GM12878 (cell line): ENCODE data around the gene CDK4. TPM values are rescaled to one million over a fixed set of nuclear protein-coding genes. Genes with fewer than 3 reads are reported as not detected.

Source experiments
- ATAC-seq: fragments of 200-7000 bp; cut with Tn5 transposase; 3 replicates; pipeline ENCODE4 v1.9.1; 2020; ENCODE audit warnings: mild to moderate bottlenecking, moderate library complexity
- BruUV-seq: library from RNA; stranded (reverse); fragments of 400-500 nt; replicated peaks from 2 replicates; lab custom pipeline; 2021; lab: Mats Ljungman, UMichigan
- CTCF ChIA-PET: fragments of 300-600 bp; sonication (Branson Sonifier 250); formaldehyde crosslinking; extraction: SDS; loops from one replicate; lab custom pipeline; 2021; ENCODE audit warnings: inconsistent platforms; lab: Yijun Ruan, JAX
- POLR2A ChIA-PET: fragments of 350-600 bp; formaldehyde crosslinking; extraction: SDS; loops from one replicate; lab custom pipeline; 2021; ENCODE audit warnings: inconsistent platforms; lab: Charles Lee
- RAD21 ChIA-PET: fragments of 300-600 bp; sonication (Branson Sonifier 250); formaldehyde crosslinking; loops from one replicate; lab custom pipeline; 2023; ENCODE audit warnings: antibody characterized with exemption; ENCODE audit not compliant: unreplicated experiment; lab: Charles Lee
- SMC1A ChIA-PET: fragments of 300-600 bp; sonication (Branson Sonifier 250); formaldehyde crosslinking; loops from one replicate; lab custom pipeline; 2023; ENCODE audit not compliant: unreplicated experiment, uncharacterized antibody; lab: Charles Lee
- DNase-seq: peaks from one replicate; pipeline ENCODE4 v3.0.0-alpha.2; 2011; ENCODE audit warnings: low read depth, low spot score
- FAIRE-seq: peaks from 3 replicates; lab custom pipeline; 2011; peaks lifted over from hg19 to GRCh38; lab: Jason Lieb, UNC
- H2AFZ ChIP-seq: 2 replicates; pipeline ENCODE4 v1.6.0; 2011; ENCODE audit warnings: low read depth, low read length, control low read depth; ENCODE audit not compliant: control insufficient read depth
- H3K27ac ChIP-seq: 2 replicates; pipeline ENCODE4 v1.5.1; 2011; ENCODE audit warnings: control low read depth; ENCODE audit not compliant: control insufficient read depth, insufficient read depth
- H3K27me3 ChIP-seq, 2 experiments: replicated peaks in 1 of 2; 2 replicates each; pipeline versions ENCODE4 v1.6.0 to v1.6.1; 2011; ENCODE audit warnings: low read length in 1 of 2; ENCODE audit not compliant: control insufficient read depth in 2 of 2, insufficient read depth in 2 of 2
- H3K36me3 ChIP-seq, 2 experiments: 2 replicates each; pipeline ENCODE4 v1.5.1; 2011; ENCODE audit warnings: low read length in 1 of 2; ENCODE audit not compliant: control insufficient read depth in 2 of 2, insufficient read depth in 2 of 2
- H3K4me1 ChIP-seq: 2 replicates; pipeline ENCODE4 v1.6.1; 2011; ENCODE audit warnings: mild to moderate bottlenecking, low read length, moderate library complexity, mixed read lengths; ENCODE audit not compliant: control insufficient read depth, insufficient read depth
- H3K4me2 ChIP-seq: 2 replicates; pipeline ENCODE4 v1.6.0; 2011; ENCODE audit warnings: control low read depth; ENCODE audit not compliant: control insufficient read depth, insufficient read depth
- H3K4me3 ChIP-seq: fragments of 200-600 bp; sonication (generic); 2 replicates; pipeline ENCODE4 v1.5.1; 2016
- H3K79me2 ChIP-seq: 2 replicates; pipeline ENCODE4 v1.6.0; 2011; ENCODE audit warnings: low read length; ENCODE audit not compliant: control insufficient read depth, insufficient read depth
- H3K9ac ChIP-seq: 2 replicates; pipeline ENCODE4 v1.8.0; 2011; ENCODE audit warnings: low read length, control low read depth, mixed read lengths; ENCODE audit not compliant: control insufficient read depth, insufficient read depth
- H3K9me3 ChIP-seq: replicated peaks from 3 replicates; pipeline ENCODE4 v1.5.1; 2011; ENCODE audit warnings: mild to moderate bottlenecking, low read length; ENCODE audit not compliant: control insufficient read depth, insufficient read depth
- H4K20me1 ChIP-seq: 2 replicates; pipeline ENCODE4 v1.6.0; 2011; ENCODE audit not compliant: control insufficient read depth, insufficient read depth
- CHD1 ChIP-seq: IDR thresholded peaks from 2 replicates; pipeline ENCODE4 v1.6.1; 2012; ENCODE audit warnings: low read depth, low read length, improper control_type of control experiment
- E2F8 ChIP-seq: fragments of 450-650 bp; IDR thresholded peaks from 2 replicates; pipeline ENCODE4 v1.6.1; 2018; ENCODE audit warnings: mild to moderate bottlenecking, low read depth, moderate library complexity; ENCODE audit not compliant: partially characterized antibody
- EZH2 ChIP-seq: IDR thresholded peaks from 2 replicates; pipeline ENCODE4 v1.6.1; 2012; ENCODE audit warnings: low read depth, mild to moderate bottlenecking, control low read depth, inconsistent platforms, low read length, borderline replicate concordance; ENCODE audit not compliant: control insufficient read depth
- FOS ChIP-seq: IDR thresholded peaks from 3 replicates; pipeline ENCODE4 v1.6.1; 2011; ENCODE audit warnings: borderline replicate concordance; ENCODE audit not compliant: insufficient read length; ENCODE audit errors: extremely low read depth
- FOXM1 ChIP-seq: IDR thresholded peaks from 2 replicates; pipeline ENCODE4 v1.6.1; 2012; ENCODE audit warnings: low read depth, mild to moderate bottlenecking, inconsistent platforms, low read length, moderate library complexity
- KAT2A ChIP-seq: conservative IDR thresholded peaks from 2 replicates; pipeline ENCODE4 v1.6.1; 2011; ENCODE audit warnings: low read depth, low read length; ENCODE audit not compliant: control insufficient read depth
- NFYB ChIP-seq: IDR thresholded peaks from 2 replicates; pipeline ENCODE4 v1.6.1; 2011; ENCODE audit warnings: low read depth, mild to moderate bottlenecking, low read length, improper control_type of control experiment, moderate library complexity; ENCODE audit not compliant: insufficient read depth
- PRDM15 ChIP-seq: fragments of 450-650 bp; formaldehyde crosslinking; IDR thresholded peaks from 2 replicates; pipeline ENCODE4 v1.4.0; 2020; ENCODE audit warnings: mild to moderate bottlenecking, moderate library complexity
- RCOR1 ChIP-seq: conservative IDR thresholded peaks from 2 replicates; pipeline ENCODE4 v1.6.1; 2012; ENCODE audit warnings: low read depth, low read length, improper control_type of control experiment
- SRF ChIP-seq, 2 experiments: IDR thresholded peaks; 2 replicates each; pipeline ENCODE4 v1.6.1; 2011; ENCODE audit warnings: low read depth in 2 of 2, low read length in 2 of 2, mild to moderate bottlenecking in 1 of 2, moderate library complexity in 1 of 2
- SUPT20H ChIP-seq: IDR thresholded peaks from 2 replicates; pipeline ENCODE4 v1.6.1; 2011; ENCODE audit warnings: low read depth, mild to moderate bottlenecking, low read length, moderate library complexity, borderline replicate concordance; ENCODE audit not compliant: control insufficient read depth
- TCF3 ChIP-seq: IDR thresholded peaks from 2 replicates; pipeline ENCODE4 v1.6.1; 2012; ENCODE audit warnings: low read depth, mild to moderate bottlenecking, low read length, borderline replicate concordance; ENCODE audit not compliant: insufficient read depth
- WGBS: methylation state at CpG from one replicate; pipeline ENCODE4 v1.1.6; 2016; ENCODE audit warnings: low lambda C conversion rate; ENCODE audit not compliant: insufficient replicate concordance, insufficient coverage; ENCODE audit errors: missing lambda C conversion rate; 5-methylcytosine and 5-hydroxymethylcytosine counted together
- in situ Hi-C: fragments of 300-500 bp; cut with MboI; formaldehyde crosslinking; loops from 9 replicates; pipeline ENCODE4 v1.14.3; 2018; ENCODE audit warnings: mixed read lengths
- intact Hi-C: fragments of 100-400 bp; cut with micrococcal nuclease; formaldehyde crosslinking; loops from one replicate; pipeline ENCODE4 v1.14.2; 2022; ENCODE audit not compliant: unreplicated experiment
- polyA plus RNA-seq, 11 experiments: library from polyadenylated mRNA; depleted of rRNA in 4 of 11; unstranded in 6 of 11; stranded (reverse) in 5 of 11; fragments of >200 nt; fragmentation: Nextera tagmentation in 4 of 11; fragmentation: Illumina TruSeq in 1 of 11; extraction: Ambion mirVana in 4 of 11; extraction: Trizol in 1 of 11; gene quantifications; 1 replicate in 1 of 11; 2 replicates in 10 of 11; pipeline versions ENCODE4 v1.2.1 to v1.2.3, GENCODE V29; 2011 to 2016; ENCODE audit warnings: inconsistent platforms in 2 of 11, missing spikeins in 2 of 11, low read depth in 1 of 11
- total RNA-seq, 4 experiments: library from RNA; depleted of rRNA in 3 of 4; stranded (reverse); fragments of >200 nt in 3 of 4; fragmentation: Illumina TruSeq in 1 of 4; extraction: Trizol in 1 of 4; gene quantifications; 2 replicates each; pipeline versions ENCODE4 v1.2.1 to v1.2.3, GENCODE V29; 2013 to 2021

Gene CDK4
- total and polyA plus RNA-seq, 10 of the 15 experiments (the other 5 are each of a cell fraction or from before 2014, with no cell fraction given), result 26.1 to 385 (median 221) TPM

- no peak for DNase-seq
- Histone ChIP-seq H3K4me2 (no peak overlapping the region), H4K20me1 (no peaks in the 10 kb centered on the region), H3K27ac (no peak overlapping the region), H3K27me3 (no peaks in the 10 kb centered on the region), H3K79me2 (no peaks in the 10 kb centered on the region), H3K4me1 (peaks cover 11% of the 10 kb centered on the region), H3K4me3 (no peak overlapping the region), H3K36me3 (no peaks in the 10 kb centered on the region), H3K9ac (no peak overlapping the region), H3K9me3 (no peaks in the 10 kb centered on the region), H2AFZ (no peak overlapping the region)
- intact Hi-C loops (no loop called here), in situ Hi-C loops (no loop called here)
- ChIA-PET POLR2A (no interaction called here), SMC1A (no interaction called here), CTCF (interaction anchor here (1.0 to 2.1 kb wide), 3 partner anchors 10 to 21 kb away, joined by 3 to 9 read pairs (median 4); no protein-coding TSS in a partner anchor), RAD21 (no interaction called here)
- TF ChIP-seq SRF (IDR thresholded peaks at IDR 0.05; ENCODE audit: low read depth in 2 of 2, low read length in 2 of 2) (no peak), TCF3 (no peak), SUPT20H (no peak), FOS (no peak), EZH2 (no peak), NFYB (no peak), E2F8 (no peak), PRDM15 (no peak), RCOR1 (no peak), FOXM1 (no peak), CHD1 (no peak), KAT2A (no peak)
- no TSS peak for BruUV-seq
- 98% methylated on average over 7 of the region's 7 CpGs for WGBS
- FAIRE-seq, result no peak
- ATAC-seq, result no peak
These were observed 25.3 kb upstream of the CDK4 start for GRCh38 chr12:57777367-57777766.
